ENCODE results near the gene PKDCC. TPM values are rescaled to one million over a fixed set of nuclear protein-coding genes. Genes with fewer than 3 reads are reported as not detected.

PKDCC gene
- total and polyA plus RNA-seq, 2 of the 13 experiments (the other 11 are each of a cell fraction or from before 2014, with no cell fraction given): 52.6 to 58.8 TPM

- WGBS (ENCODE audit: low lambda C conversion rate): 2% methylated on average over 15 of the region's 39 CpGs
- Histone ChIP-seq H3K27me3 (ENCODE audit: control insufficient read depth in 1 of 2, insufficient read depth in 2 of 2, low read length in 2 of 2) (peaks cover 0 to 45% of the 10 kb centered on the region in 2 experiments; a peak in 3 of 5 replicates), H3K4me1 (ENCODE audit: insufficient read depth, low read length) (peaks cover 60% of the 10 kb centered on the region), H3K27ac (ENCODE audit: extremely low read length, insufficient read depth, low read length) (no peak overlapping the region), H3K79me2 (ENCODE audit: insufficient read depth, low read length) (peaks cover 30% of the 10 kb centered on the region), H3K9ac (ENCODE audit: insufficient read depth, low read depth, low read length) (peak overlapping the region; percentile 64), H3K4me2 (ENCODE audit: low read depth, low read length) (peak overlapping the region; percentile 100), H2AFZ (ENCODE audit: low read length) (no peak overlapping the region), H3K36me3 (replicated peaks in 1 of 2; ENCODE audit: control insufficient read depth in 1 of 2, insufficient read depth in 2 of 2, low read length in 2 of 2) (peaks cover 0 to 2% of the 10 kb centered on the region in 2 experiments; a peak in 1 of 5 replicates), H3K4me3 (replicated peaks in 1 of 3; ENCODE audit: insufficient read depth in 1 of 3, low read depth in 2 of 3, low read length in 3 of 3) (peak overlapping the region; percentile 82 to 95 (median 85)), H3K9me3 (ENCODE audit: low read length) (no peaks in the 10 kb centered on the region), H4K20me1 (ENCODE audit: insufficient read depth, low read length) (peaks cover 7% of the 10 kb centered on the region)
- BruUV-seq (replicated peaks): TSS peak; percentile 76
- ATAC-seq (peak; percentile 23), FAIRE-seq (peak; percentile 39), DNase-seq (ENCODE audit: low spot score) (peak; percentile 58)
- intact Hi-C loops (cut with micrococcal nuclease; ENCODE audit: unreplicated experiment) (loop anchor here (1.0 to 5.0 kb wide), 3 partner anchors 9 to 90 kb away; no protein-coding TSS in a partner anchor), in situ Hi-C loops (cut with HindIII; ENCODE audit: extremely low pct_ligation_motif_present, low pct_unique_long_range_greater_than_20kb) (no loop called here)
- ChIA-PET CTCF (ENCODE audit: low intra/inter-chr PET ratio, low total read pairs) (no interaction called here), POLR2A (interaction anchor here (0.8 to 6.7 kb wide), 18 partner anchors 12 to 219 kb away, joined by 3 to 203 read pairs (median 6); no protein-coding TSS in a partner anchor)
- TF ChIP-seq PITX1 (CRISPR knock-in tag; IDR thresholded peaks at IDR 0.05) (peak; percentile 39; the same call in 1 of the 2 replicates), TEAD3 (CRISPR knock-in tag; optimal IDR thresholded peaks at IDR 0.05; ENCODE audit: borderline replicate concordance) (peak; percentile 59), ZNF543 (CRISPR knock-in tag; IDR thresholded peaks at IDR 0.05) (0 out of 2 replicates have a peak, but pooled peaks have one; percentile 16), ZNF703 (CRISPR knock-in tag; IDR thresholded peaks at IDR 0.05; ENCODE audit: borderline replicate concordance) (0 out of 2 replicates have a peak, but pooled peaks have one; percentile 53), RBAK (CRISPR knock-in tag; IDR thresholded peaks at IDR 0.05) (no peak), HDAC2 (CRISPR knock-in tag; IDR thresholded peaks at IDR 0.05) (peak; percentile 74; the same call in 1 of the 2 replicates), TRIM24 (CRISPR knock-in tag; IDR thresholded peaks at IDR 0.05) (no peak), CBX5 (CRISPR knock-in tag; IDR thresholded peaks at IDR 0.05; ENCODE audit: borderline replicate concordance) (peak; percentile 62; the same call in 1 of the 2 replicates), TAF15 (IDR thresholded peaks at IDR 0.05; ENCODE audit: low read depth, low read length, poor library complexity, severe bottlenecking) (peak; percentile 37), ZBTB25 (CRISPR knock-in tag; IDR thresholded peaks at IDR 0.05) (0 out of 2 replicates have a peak, but pooled peaks have one; percentile 18), ZNF550 (CRISPR knock-in tag; IDR thresholded peaks at IDR 0.05; ENCODE audit: borderline replicate concordance) (0 out of 2 replicates have a peak, but pooled peaks have one; percentile 40), MTA3 (CRISPR knock-in tag; IDR thresholded peaks at IDR 0.05) (no peak), YY1 (IDR thresholded peaks at IDR 0.05; ENCODE audit: insufficient read depth, insufficient replicate concordance, low read depth, low read length) (peak; percentile 13), NR2F2 (IDR thresholded peaks at IDR 0.05; ENCODE audit: borderline replicate concordance, low read depth) (0 out of 2 replicates have a peak, but pooled peaks have one; percentile 15), ZNF660 (CRISPR knock-in tag; IDR thresholded peaks at IDR 0.05; ENCODE audit: borderline replicate concordance, low read depth) (no peak), ZMYM2 (CRISPR knock-in tag; IDR thresholded peaks at IDR 0.05) (0 out of 2 replicates have a peak, but pooled peaks have one; percentile 61), ZKSCAN8 (CRISPR knock-in tag; IDR thresholded peaks at IDR 0.05; ENCODE audit: borderline replicate concordance) (no peak; the same call in 1 of the 2 replicates), ZNF572 (CRISPR knock-in tag; IDR thresholded peaks at IDR 0.05) (peak; percentile 91; the same call in 1 of the 2 replicates), RCOR2 (CRISPR knock-in tag; IDR thresholded peaks at IDR 0.05) (no peak)
- TF ChIP-seq, protein P1, sequence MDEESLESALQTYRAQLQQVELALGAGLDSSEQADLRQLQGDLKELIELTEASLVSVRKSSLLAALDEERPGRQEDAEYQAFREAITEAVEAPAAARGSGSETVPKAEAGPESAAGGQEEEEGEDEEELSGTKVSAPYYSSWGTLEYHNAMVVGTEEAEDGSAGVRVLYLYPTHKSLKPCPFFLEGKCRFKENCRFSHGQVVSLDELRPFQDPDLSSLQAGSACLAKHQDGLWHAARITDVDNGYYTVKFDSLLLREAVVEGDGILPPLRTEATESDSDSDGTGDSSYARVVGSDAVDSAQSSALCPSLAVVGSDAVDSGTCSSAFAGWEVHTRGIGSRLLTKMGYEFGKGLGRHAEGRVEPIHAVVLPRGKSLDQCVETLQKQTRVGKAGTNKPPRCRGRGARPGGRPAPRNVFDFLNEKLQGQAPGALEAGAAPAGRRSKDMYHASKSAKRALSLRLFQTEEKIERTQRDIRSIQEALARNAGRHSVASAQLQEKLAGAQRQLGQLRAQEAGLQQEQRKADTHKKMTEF (CRISPR knock-in tag; IDR thresholded peaks at IDR 0.05): no peak
- TF ChIP-seq, protein P2, sequence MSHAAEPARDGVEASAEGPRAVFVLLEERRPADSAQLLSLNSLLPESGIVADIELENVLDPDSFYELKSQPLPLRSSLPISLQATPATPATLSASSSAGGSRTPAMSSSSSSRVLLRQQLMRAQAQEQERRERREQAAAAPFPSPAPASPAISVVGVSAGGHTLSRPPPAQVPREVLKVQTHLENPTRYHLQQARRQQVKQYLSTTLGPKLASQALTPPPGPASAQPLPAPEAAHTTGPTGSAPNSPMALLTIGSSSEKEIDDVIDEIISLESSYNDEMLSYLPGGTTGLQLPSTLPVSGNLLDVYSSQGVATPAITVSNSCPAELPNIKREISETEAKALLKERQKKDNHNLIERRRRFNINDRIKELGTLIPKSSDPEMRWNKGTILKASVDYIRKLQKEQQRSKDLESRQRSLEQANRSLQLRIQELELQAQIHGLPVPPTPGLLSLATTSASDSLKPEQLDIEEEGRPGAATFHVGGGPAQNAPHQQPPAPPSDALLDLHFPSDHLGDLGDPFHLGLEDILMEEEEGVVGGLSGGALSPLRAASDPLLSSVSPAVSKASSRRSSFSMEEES (CRISPR knock-in tag; IDR thresholded peaks at IDR 0.05): no peak
Measured at GRCh38 chr2:42046819-42047487, 868 bp upstream of the PKDCC start.

All from HepG2 (cell line).